Stimulated activated CD8-positive, alpha-beta memory T cell treated with anti-CD3 and anti-CD28 coated beads, Interleukin-4, amount 100 ng/mL, for 4 hours (primary cell): ENCODE results near the gene CAMK1G.

Source experiments
- DNase-seq, 2 donors: peaks; one replicate each; pipeline ENCODE4 v3.0.0-alpha.2; 2020; ENCODE audit warnings: low read depth in 2 of 2, low spot score in 1 of 2

Gene CAMK1G

DNA sequence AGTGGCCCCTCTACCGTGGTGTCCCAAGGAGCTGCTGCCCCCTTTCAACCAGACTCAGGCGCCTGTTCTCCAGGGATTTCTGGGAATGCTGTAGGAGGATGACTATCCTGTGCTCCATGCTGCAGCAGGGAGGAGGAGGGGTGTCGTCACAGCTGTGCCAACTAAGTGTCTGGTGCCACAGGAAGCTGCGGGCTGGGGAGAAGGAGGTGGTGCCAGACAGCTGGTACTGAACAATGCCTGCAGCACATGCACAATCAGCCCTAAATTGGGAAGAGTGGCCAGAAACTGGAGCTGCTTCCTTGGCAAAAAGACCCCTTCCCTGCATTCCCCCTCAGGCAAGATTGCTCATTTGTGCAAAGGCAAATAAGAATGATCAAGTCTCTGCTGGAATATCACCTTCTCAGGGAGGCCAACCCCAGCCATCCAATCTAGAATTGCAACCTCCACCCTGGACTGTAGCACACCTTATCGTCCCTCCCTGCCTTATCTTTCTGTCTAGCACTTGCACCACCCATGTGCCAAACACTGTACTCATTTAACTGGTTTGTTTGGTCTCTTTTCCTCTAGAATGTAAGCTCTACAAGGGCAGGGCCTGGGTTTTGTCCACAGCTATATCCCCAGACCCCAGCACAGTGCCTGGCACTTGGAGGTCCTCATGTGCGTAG is 35.4 kb downstream of the CAMK1G start:
- no peak for DNase-seq

DNA sequence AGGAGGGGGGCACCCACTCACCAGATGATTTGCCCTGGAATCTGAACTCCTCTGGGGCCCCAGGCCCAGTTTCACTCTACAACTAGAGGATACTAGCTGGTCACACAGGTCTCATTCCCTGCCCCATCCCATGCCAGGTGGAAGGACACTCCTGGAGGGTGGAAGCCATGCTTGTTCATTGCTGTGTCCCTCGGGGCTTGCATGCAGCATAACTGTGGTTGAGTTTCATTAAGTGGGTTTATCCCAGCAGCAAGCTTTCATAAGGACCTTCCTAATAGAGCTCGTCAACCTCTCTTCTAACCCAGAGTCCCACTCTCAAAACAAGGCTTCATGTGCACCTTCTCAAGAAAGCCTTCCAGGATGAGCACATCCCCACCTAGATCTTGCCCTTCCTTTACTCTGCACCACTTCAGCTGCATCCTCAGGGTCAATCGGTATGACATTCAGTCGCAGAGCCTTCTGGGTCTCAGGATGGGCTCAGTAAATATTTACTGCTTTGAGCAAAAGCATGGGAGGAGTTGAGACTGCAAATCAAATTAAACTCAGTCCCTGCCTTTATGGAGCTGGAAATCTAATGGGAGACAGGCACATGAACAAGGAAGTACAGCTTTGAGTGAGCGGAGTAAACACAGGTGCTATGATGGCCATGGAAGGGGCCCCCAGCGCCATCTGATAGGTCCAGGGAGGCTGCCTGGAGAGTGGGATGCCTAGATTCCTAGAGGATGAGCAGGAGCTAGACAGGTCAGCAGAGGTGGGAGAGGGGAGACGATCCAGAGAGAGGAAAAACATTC is 36.4 kb downstream of the CAMK1G start:
- DNase-seq, result no peak

DNA sequence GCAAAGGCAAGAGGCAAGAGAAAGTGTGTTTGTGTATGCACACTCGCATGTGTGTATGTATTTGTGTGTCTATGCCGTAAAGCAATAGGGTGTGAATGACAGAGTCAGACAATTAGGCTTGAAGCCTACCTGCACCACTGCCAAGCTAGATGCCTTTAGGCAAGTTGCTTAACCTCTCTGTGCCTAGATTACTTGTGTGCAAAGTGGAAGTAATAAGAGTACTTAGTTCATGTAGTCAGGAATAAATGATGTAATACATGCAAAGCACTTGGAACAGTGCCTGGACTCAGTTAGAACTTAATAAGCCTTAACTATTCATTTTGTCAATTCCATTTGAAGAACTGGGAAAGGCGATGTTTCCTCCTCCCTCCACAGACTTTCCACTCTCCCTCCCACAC is 37.0 kb downstream of the CAMK1G start:
- no peak for DNase-seq

DNA sequence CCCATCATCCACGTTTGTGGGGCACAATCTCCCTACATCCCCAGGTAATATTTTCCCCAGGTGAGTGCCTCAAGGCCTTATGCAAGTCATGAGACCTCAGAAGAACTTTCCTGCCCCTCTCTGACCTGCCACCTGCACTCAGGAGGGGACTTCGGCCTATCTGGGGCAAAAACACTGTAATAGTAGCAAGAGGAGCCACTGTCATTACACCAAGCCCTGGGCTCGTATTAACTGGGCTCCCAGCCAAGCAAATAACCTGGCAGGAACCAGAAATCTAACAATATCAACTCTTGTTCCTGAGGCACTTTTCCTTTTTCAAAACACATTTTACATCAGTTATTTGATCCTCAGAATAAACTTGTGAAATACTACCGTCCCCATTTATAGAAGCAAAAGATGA is 37.8 kb downstream of the CAMK1G start:
- no peak for DNase-seq

DNA sequence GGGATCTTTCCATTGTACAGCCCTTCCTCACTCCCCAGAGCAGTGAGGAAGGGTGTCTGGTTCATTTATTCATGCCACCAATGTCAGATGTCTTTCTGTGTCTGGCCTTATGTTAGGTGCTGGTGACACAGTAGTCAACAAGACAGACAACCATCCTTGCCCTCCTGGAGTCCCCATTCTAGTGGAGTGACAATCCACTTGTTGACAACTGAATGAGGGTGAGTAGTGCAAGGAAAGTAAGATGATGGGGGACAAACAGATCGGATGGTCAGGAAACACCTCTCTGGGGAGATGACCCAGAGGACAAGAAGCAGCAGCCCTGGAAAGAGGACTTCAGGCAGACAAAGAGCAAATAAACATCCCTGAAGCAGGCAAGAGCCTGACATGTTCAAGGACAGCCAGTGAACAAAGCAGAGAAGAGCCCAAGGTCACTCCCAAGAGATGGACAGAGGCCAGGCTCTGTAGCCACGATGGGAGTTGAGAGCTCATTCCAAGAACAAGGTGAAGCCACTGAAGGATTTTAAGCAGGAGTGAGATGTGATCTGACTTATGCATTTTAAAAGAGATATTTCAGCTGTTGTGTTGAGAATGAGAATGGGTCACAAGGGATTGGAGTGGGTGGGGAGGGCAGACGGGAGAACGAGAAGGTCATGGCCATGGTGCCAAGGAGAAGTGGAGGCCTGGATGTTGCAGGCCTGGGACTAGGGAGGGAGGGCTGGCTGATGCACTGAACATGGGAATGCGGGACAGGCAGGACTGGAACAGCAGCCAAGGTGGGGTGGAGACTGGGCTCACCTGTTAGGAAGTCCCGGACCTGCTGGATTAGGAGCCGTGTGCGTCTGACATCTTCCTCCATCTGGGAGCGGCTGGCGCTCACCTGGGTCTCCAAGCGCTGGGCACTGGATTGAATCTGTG is 38.5 kb downstream of the CAMK1G start:
- no peak for DNase-seq

DNA sequence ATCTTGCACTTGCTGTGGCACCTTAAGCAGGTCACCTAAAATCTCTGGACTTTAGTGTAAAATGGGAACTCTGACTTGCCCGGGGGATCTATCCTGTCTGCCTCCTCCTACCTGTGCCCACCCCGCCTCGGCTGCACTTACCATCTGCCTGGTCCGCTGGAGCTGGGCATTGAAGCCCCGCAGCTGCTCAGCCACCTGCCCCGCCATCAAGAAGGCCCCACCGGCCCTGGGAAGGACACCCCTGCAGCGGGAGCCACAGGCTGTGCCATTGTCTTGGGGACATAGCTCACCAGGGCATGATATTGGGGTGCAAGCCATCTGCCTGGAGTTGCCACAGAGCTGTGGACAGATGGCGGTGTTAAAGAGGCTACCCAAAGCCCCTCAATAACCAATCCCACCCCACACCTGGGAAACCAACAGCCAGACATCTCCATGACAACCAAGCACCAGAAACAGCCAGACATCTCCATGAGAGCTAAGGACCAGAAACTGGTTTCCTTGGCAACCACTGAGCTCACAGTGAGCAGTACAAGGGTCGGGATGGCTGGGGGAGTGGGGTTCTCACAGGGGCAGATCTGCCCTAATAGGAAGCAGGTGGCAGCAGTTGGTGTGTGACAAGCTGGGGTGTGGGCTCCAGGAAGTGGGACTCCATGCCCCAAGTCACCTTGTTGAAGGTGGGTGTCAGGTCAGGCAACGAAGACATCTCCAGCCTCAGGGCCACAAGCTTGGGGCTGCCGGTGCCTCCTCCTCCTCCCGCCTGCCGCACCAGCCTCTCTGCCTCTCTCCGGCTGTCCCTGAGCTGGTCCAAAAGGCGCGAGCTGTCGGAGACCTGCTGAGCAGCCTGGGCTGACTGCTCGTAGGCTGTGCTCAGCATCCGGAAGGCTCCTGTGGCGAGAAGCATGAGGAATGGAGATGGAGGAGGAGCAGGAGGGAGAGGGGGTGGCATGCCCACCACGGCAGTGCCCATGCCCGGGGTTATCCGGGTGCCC is 39.6 kb downstream of the CAMK1G start:
- DNase-seq, result no peak

DNA sequence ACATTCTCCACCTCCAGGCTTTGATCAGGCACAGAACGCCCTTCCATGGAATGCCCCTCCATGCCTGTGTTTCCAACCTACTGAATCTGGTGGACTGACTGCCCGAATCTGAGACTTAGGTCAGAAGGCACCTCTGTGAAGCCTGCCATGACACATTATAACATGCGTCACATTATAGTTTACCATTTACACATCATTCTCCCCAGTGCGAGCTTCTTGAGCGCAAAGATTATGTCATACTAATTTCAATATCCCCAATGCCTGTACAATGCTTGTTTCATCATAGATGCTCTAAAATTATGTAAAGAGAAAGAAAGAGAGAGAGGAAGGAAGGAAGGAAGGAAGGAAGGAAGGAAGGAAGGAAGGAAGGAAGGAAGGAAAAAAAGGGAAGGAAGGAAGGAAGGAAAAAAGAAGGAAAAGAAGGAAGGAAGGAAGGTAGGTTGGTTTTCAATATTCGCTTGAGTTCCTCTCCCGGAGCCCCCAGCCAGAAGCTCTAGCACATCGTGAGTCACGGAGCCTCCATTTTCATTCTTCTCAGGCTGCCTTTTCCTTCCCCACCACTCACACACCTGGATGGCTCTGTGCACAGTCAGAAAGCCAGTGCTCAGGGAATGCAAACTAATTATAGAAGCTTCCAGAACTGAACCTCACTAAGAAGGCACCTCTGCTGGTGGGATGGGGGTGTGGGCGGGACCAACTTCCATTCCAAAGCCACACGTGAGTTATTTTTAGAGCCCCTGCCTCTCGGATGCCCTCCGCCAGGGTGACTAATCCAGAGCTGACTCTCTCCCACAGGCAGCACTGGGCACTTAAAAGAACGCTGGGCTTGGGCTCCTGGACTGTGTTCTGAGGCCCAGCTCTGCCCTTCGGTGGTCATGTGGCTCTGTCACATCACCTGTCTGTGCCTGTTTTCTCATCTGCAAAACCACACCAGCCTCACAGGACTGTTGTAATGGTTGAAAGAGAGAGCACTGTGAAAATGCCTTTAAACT is 41.3 kb downstream of the CAMK1G start:
- DNase-seq, result no peak

DNA sequence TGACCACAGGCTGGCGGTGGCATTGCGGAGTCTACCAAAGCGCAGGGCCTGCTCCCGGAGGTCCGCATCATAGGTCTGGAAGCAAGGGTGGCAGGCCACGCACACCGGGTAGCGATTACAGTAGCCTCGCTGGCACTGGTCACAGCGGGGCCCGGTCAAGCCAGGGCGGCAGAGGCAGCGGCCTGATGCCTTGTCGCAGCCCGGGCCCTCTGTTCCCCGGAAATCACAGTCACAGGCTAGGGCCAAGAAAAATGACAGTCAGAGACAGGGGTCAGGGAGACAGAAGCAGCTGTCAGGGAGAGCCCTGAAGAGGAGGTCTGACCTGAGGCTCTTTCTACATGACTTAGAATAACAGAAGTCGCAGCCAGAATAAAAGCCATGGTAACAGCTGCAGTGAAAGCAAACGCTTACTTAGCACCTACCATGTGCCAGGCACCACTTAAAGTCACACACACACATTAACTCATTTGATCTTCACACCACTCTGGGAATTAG is 42.3 kb downstream of the CAMK1G start:
- DNase-seq, result no peak

DNA sequence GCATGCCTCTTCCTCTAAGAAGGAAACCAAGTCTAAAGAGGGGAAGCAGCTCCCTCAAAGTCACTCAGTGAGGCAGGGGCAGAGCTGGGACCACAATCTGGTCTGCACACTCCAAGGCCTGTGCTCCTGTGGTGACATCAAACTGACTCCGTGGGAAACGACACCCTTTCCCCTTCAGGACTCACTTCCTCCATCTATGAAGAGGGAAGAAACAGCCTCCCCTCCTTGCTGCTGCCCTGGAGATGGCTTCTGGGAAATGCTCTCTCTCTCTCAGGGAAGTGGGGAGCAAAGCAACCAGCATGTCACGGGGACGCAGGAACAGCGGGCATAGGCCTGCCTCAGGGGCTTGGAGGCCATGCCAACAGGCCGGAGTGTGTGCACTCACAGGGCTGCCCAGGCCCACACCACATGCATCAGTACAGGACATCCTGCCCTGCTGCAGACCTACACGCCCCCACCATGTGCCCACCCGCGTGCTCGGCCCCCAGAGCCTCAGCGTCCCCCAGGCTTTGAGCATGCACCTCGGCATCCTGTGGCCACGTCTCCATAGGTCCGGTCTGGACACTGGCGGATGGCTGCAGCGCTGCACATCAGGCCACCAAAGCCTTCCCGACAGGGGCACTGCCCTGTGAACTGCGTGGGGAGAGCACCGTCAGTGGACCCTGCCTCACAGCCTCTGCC is 43.0 kb downstream of the CAMK1G start:
- DNase-seq, result no peak

DNA sequence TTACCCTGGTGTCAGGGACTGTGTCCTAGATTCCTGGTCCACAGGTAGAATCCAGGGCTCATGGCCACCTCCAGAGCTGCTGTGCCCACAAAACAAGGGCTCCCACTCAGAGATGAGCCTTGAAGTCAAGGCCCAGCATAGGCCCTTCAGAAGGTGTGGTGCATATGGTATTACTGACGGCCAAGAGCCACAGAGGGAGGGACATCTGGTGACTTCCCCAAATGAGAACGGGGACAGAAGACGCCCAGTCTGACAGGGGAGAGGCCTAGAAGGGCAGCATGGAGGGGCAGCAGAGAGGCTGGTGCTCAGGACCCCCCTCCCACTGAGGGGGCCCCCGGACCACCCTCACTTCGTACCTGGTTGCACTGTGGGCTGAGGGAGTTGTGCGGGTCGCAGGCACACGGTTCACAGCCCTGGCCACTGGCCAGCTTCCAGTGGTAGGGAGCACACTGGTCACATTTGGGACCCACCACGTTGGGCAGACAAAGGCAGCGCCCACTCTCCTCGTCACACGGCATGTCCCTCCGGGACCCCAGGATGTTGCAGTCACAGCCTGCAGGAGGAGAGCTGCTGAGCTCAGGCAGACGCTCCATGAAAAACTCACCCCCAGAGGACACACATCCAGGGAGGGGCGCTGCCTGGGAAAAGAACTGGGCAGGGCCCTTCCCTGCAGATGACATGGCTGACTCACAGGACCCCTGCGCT is 43.7 kb downstream of the CAMK1G start:
- no peak for DNase-seq

DNA sequence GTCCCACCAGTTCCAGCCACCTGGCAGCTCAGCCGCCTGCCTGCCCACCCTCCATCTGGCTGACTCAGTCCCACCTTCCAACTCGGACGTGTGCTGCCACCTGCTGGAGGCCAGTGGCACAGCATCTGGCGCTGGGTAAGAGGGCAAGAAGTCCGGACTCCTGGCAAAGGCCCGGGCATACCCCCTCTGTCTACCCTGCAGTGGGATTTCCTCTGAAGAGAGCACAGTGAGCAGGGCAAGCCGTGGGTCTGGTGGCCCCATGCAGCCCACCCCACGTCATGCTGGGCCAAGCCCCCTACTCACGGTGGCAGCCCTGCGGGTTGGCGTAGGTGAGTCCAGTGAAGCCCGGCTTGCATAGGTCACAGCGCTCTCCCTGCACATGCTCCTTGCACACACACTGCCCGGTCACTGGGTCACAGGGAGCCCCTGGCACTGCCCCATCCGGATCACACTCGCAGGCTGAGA is 44.2 kb downstream of the CAMK1G start:
- DNase-seq, result peak; percentile 38 to 60

DNA sequence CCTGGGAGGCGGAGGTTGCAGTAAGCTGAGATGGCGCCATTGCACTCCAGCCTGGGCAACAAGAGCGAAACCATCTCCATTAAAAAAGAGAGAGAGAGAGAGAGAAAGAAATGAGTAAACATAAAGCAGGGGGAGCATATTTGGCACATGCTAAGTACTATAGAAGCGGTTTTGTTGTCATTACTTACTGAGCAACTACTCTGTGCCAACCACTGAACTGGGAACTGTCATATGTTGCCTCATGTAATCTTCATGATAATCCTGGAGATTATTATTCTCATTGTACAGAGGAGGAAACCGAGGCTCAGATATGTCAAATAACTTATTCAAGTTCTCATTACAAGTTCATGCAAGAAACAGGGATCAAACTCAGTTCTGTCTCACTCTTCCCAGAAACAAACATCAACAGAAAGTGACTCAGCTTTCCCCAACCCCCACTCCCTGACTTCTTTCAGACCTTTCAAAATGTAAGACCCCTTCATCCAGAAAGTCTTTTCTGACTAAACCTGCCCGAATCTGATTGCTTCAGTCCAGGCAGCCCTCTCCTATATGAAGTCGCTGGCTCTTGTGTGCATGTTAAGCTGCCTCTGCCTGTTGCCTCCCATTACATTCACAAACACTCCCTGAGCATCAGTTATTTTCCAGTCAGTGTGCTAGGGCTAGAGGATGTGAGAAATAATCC is 45.2 kb downstream of the CAMK1G start:
- DNase-seq, result no peak

DNA sequence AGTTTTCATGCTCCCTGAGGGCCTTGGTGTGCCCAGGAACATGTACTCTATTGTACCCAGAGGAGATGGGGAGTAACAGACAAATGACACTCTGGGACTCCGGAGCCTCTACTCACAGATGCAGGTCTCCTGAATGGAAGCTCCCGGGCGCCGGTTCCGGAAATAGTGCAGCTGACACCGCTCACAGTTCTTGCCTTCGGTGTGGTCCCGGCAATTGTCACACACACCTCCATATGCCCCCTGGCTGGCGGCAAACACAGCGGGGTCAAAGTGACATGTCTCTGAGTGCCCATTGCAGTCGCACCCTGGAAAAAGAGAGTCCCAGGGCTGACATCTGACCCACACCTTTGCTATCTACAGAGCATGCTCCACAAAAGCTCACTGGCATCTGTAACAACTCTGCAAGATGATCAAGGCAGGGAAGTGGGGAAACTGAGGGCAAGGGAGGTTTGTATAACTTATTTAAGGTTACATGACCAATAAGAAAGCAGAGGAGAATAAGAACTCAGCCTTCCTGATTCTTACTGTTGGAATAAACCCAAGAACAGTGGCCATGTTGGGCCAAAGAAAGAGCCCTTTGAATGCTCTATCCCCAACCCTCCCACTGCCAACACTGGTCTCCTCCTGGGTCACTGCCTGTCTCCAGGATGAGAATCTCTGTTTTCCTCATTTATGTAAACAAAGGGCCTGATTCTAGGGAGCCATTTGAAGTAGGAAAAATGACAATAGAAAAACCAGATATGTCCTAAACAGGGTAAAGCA is 46.3 kb downstream of the CAMK1G start:
- DNase-seq, result no peak

DNA sequence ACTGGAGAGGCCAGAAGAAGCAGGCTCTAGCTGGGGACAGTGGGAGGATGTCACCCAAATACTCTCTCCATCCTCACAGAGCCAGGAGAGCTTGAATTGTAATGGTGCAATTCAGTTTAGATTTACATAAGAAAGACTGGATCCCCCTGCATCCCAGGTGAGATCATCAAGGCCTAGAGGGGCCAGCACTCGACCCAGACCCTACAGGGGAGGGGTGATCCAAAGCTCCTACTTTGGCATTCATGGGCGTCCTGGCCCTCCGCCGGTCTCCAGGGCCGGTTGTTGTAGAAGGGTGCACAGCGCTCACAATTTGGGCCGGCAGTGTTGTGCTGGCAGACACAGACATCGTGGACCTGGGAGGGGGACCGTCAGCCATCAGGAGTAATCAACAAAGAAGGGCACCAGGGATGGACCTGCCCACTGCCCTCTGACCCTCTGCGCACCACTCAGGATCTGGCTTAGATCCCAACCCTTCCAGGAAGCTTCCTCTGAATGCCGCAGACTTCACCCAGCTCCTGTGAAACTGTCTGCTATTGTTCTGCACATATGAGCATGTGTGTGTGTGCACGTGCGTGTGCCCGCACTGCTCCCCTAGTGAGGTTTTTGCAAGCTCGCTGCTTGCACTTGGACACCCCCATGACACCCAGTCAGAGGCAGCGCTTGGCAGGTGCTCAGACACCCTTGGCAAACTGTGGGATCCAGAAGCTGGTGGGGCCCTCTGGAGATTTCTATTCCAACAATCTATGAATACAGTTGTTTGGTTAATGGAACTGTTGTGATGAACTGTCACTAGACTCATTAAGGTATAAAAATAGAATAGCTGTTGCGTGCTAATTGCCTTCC is 47.1 kb downstream of the CAMK1G start:
- no peak for DNase-seq

DNA sequence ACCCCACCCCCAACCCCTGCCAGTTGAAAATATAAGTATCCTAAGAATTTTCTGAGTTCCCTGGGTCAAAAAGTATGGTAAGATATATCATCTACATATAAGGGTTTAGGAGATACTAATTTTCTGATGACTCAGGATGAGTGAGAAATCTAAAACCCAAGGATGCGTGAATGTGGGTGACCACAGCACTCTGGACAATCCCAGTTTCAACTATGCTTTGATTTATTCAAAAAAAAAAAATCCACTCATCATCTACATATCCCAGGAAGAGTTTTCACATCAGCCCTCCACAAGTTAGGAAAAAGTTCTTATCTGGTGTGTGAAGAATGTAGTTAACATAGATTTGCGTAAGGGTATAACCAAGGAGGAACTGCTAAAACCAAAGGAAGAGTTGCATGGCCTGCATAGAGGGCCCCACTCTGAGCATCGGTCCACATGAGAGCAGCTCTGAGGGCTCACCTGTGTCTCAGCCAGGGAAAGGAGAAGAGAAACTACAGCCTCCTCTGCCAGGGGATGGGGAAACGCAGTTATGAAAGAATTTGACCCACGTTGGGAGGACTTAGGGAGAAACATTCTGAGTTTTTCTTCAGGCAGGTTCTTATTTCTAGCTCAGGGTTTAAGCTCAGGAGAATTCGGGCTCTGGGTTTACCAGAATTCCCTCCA is 50.0 kb downstream of the CAMK1G start:
- DNase-seq, result no peak
